A673 (cell line): ENCODE results near the gene VOPP1.

Experiments
- EZH2 ChIP-seq: fragments of 200-600 bp; sonication (generic); IDR thresholded peaks from 2 replicates; pipeline ENCODE4 v1.6.1; 2017; ENCODE audit warnings: borderline replicate concordance, low read depth, mild to moderate bottlenecking, mixed read lengths, antibody characterized with exemption, low read length; ENCODE audit not compliant: poor library complexity, severe bottlenecking
- TF ChIP-seq, protein P1 (sequence below): fragments of 300-800, 200-600 bp; sonication (generic); conservative IDR thresholded peaks from 2 replicates; pipeline ENCODE4 v1.5.1; 2017; ENCODE audit warnings: low read depth, mild to moderate bottlenecking, antibody characterized with exemption, low read length, moderate library complexity, mixed read lengths

DNA sequence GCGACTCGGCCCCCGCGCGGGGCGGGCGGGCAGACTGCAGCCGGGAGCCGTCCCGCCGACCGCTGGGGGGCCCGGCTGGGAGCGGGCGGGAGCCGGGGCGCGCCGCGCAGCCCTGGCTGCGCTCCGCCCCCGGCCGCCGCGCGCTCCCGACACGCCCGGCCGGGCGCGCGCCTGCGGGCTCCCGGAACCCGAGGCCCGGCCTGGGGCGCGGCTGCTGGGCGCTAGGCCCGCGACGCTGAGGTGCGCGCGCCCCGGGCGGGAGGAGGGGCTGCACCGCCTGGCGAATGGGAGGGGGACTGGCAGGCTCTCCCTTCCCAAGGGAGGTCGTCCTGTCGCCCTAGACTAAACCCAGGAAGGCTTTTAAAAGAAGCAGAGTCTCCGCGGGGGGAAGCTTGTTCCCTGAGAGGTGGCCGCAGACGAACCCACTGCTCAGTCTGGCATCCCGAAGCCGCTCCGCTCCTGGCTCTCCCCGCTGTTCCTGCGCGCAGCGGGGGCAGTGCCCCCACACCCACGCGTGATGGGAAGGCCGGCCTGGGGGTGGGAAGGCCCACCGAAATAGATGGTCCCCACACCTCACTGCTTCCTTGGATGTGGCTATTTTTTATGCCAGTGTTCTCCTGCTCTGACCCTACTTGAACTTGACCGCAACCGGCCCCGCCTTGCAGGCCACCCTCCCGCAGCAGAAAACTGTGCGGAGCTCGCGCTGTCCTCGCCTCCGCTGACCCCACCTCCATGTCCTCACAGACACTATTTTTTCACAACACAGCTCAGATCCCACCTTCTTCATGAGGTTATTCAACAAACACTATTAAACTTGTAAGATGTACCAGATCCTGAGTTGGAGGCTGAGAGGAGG, at the start of gene VOPP1:
- TF ChIP-seq, protein P1, sequence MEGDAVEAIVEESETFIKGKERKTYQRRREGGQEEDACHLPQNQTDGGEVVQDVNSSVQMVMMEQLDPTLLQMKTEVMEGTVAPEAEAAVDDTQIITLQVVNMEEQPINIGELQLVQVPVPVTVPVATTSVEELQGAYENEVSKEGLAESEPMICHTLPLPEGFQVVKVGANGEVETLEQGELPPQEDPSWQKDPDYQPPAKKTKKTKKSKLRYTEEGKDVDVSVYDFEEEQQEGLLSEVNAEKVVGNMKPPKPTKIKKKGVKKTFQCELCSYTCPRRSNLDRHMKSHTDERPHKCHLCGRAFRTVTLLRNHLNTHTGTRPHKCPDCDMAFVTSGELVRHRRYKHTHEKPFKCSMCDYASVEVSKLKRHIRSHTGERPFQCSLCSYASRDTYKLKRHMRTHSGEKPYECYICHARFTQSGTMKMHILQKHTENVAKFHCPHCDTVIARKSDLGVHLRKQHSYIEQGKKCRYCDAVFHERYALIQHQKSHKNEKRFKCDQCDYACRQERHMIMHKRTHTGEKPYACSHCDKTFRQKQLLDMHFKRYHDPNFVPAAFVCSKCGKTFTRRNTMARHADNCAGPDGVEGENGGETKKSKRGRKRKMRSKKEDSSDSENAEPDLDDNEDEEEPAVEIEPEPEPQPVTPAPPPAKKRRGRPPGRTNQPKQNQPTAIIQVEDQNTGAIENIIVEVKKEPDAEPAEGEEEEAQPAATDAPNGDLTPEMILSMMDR = no peak
- TF ChIP-seq EZH2 = no peak
